ENCODE results near the gene TAGLN3.

- TF ChIP-seq CTCF (IDR thresholded peaks at IDR 0.05) (no peak), POLR2A (IDR thresholded peaks at IDR 0.05) (no peak)
Measured at GRCh38 chr3:111972891-111973290, 25.8 kb upstream of the TAGLN3 start.
